RKO (cell line): ENCODE results near the gene ENO2.
"Not testable (repeated sequence)": the region's sequence is repeated elsewhere in the genome, so short reads cannot be mapped to it uniquely, and the experiment has no call there.

Experiments used
- DNase-seq: peaks from one replicate; pipeline ENCODE4 v3.0.0-alpha.2; 2016; ENCODE audit warnings: low spot score

ENO2 gene

DNA sequence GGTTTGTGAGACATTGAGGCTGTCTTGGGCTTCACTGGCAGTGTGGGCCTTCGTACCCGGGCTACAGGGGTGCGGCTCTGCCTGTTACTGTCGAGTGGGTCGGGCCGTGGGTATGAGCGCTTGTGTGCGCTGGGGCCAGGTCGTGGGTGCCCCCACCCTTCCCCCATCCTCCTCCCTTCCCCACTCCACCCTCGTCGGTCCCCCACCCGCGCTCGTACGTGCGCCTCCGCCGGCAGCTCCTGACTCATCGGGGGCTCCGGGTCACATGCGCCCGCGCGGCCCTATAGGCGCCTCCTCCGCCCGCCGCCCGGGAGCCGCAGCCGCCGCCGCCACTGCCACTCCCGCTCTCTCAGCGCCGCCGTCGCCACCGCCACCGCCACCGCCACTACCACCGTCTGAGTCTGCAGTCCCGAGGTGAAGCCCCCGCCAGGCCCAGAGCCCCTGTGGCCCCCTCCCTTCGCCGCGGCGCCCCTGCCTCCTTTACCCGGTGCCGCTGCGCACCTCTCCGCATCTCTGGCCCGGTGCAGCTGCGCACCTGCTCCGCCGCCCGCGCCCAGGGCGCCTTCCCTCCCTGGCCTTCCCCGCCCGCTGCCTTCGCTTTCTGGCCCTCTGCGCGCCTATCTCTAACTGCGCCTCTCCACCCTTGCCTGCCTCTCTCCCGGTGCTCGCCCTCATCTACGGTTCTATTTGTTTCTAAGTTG lies at the start of gene ENO2:
Gene ENO2, plus strand, starts transcription at position 335 of the 701 bp plus-strand sequence. CDS start 1,253 bp downstream, outside the sequence.
- peak; percentile 80 for DNase-seq

DNA sequence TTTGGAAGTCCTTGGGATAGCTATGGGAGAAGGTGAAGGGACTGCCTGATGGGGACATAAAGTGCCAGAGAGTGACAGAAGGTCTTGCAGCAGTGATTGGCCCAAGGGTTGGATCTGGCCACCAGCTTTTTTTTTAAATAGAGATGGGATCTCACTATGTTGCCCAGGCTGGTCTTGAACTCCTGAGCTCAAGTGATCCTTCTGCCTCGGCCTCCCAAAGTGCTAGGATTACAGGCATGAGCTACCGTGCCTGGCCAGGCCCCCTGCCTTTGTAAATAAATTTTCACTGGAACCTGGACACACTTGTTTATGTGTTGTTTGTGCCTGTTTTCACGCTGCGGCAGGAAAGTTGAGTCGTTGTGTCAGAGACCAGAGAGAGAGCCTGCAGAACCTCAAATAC lies 49.1 kb upstream of the ENO2 start:
- not testable (repeated sequence) for DNase-seq

- no peak for DNase-seq
These were observed 48.0 kb upstream of the ENO2 start for GRCh38 chr12:6866163-6866919.

DNA sequence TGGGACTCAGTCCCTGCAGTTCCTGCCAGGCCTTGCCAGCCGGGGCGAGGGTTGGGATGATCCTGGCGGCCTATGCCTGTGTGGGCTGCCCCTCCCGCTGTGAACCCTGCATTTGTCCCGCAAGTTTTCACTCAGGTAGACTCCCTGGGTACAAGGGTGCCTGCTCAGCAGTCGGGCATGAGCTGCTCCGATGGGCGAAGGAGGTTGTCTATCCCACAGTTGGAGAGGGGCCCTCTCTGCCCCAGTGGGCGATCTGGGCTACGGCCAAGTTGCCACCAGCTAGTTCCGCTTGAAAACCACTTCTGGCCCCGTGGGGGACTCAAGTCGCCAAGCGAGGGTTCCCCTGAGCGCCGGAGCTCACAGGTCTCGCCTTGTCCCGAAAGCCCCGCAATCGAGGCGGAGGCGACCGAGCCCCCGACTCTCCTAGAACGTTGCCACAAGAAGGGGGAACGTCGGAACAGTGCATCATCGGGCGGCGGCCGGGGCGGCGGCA lies 47.4 kb upstream of the ENO2 start:
- no peak for DNase-seq

GRCh38 chr12:6867413-6868210 lies 46.8 kb upstream of the ENO2 start, which contains the start of gene TPI1:
Gene TPI1, plus strand, starts transcription at chr12:6867531. Its CDS starts 36 bp downstream, at chr12:6867567.
- DNase-seq: peak; percentile 85

GRCh38 chr12:6868211-6869048 lies 46.0 kb upstream of the ENO2 start:
- DNase-seq: peak; percentile 72

DNA sequence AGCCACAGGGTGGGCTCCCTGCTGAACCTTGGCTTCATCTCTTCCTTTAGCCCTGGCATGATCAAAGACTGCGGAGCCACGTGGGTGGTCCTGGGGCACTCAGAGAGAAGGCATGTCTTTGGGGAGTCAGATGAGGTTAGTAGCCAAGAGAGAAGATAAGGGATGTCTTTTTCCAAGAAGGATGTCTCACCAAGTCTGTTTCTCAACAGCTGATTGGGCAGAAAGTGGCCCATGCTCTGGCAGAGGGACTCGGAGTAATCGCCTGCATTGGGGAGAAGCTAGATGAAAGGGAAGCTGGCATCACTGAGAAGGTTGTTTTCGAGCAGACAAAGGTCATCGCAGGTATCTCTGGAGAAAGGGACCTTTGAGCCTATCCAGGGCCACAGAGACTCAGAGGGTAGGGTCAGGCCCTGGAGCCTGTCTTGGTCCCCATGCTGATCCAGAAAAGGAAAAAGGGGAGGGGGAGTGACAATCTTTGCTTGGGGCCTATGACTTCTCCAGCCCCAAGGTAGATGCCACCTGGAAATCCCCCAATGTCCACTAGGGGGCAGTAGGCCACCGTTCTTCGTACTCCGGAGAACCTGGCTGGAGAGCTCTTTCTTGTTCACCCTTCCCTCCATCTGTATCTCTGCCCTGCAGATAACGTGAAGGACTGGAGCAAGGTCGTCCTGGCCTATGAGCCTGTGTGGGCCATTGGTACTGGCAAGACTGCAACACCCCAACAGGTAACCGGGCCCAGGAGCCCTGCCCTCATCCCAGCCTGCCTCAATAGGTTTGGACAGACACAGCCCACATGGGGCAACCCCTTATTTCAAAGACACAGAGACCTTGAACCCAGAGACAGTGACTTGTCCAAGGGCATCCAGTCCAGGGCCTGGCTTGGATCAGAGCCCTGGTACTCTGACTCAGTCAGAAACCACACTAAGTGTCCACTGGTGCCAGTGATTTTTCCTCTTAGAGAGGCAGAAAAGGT lies 45.0 kb upstream of the ENO2 start:
- peak; percentile 65 for DNase-seq

DNA sequence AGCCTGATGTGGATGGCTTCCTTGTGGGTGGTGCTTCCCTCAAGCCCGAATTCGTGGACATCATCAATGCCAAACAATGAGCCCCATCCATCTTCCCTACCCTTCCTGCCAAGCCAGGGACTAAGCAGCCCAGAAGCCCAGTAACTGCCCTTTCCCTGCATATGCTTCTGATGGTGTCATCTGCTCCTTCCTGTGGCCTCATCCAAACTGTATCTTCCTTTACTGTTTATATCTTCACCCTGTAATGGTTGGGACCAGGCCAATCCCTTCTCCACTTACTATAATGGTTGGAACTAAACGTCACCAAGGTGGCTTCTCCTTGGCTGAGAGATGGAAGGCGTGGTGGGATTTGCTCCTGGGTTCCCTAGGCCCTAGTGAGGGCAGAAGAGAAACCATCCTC lies 44.1 kb upstream of the ENO2 start:
- not testable (repeated sequence) for DNase-seq

GRCh38 chr12:6871052-6871957 lies 43.1 kb upstream of the ENO2 start:
- peak; percentile 66 for DNase-seq

DNA sequence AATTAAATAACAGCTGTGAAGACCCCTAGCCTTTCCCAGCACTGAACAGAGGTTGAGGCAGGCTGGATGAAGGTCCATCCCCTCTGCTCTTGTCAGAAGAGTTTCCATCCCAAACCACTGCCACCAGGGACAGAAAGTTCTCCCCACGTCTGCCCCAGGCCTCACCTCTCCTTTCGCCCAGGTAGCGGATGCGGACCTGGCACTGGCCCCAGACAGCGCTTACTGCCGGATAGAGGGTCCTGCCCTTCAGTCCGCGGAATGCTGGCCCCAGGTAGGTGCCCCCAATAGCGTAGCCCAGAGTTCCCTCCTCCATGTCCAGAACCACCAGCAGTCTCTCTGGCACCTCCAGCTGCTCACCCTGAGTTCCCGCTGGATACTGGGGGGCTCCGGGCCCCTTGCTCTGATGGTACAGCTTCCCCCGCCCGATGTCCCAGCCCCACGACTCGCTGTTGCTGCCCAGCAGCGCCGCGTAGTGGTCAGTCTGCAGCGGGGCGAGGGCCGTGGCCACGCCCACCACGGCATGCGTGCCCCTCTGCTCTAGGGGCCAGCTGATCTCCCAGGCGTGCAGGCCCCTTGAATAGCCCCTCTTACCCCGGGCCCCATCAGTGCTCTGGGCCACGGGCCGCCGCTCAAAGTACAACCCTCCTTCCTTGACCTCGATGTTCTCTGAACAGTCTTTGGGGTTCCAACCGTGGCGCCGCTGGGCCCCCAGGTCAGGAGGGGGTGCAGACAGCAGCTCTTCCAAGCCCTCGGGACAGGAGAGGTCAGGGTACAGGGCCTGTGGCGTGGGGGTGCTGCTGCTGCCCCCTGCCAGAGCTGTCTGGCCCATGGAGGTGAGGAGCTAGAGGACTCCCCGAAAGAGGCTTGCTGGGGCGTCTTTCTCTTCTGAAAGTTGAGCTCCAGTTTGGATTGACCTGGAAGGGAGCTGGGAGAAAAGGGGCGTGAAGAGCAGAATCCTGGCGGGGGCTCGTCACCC lies 42.0 kb upstream of the ENO2 start:
- DNase-seq: peak; percentile 83

DNA sequence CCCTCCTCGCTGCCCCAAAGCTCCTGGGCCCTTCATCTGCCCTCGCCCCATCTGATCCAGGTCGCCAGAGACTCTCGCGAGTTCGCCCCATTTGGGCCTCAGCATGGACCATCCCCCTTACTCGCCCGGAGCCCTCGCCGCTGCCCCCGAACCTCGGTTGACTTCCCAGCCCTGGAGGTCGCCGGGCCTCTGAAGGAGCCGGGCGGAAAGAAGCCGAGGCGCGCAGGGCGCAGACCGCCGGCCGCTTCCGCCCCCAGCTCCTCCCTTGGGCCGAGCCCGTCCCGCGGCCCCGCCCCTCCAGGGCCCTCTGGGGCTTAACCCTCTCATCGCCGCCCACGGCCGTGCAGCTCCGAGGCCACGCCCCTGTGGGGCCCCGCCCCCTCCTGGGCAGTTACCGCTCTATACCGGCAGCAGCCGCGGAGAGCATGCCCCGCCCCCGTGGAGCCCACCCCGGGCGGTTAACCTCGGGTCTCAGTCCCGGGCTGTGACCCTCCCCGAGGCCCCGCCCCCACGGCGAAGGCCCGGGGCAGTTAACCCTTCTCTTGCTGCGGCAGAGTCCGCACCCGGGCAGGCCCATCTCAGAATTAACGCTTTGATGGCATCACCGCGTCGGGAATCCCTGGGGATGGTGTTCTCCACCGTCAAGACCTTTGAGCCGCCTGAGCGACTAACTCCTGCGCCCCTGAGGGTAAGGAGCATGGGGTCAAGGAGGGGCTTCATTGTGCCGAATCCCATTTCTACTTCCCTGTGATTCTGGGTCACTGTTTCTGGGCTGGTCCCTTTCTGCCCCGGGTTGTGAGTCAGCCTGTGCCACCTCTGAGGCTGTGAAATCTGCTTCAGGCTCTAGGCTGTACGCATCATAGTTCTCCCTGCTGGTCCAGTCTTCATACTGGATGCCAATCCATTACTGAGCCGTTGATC lies 41.0 kb upstream of the ENO2 start, which contains the start of gene SPSB2:
Gene SPSB2, minus strand, starts transcription at position 210 of the 921 bp plus-strand sequence. CDS start 402 bp downstream, outside the sequence.
- peak; percentile 97 for DNase-seq

- not testable (repeated sequence) for DNase-seq
These were observed 40.4 kb upstream of the ENO2 start for GRCh38 chr12:6874015-6874368.

GRCh38 chr12:6879824-6880223 lies 34.6 kb upstream of the ENO2 start:
- not testable (repeated sequence) for DNase-seq

- DNase-seq: no peak
These were observed 31.1 kb upstream of the ENO2 start for GRCh38 chr12:6883252-6883651.

GRCh38 chr12:6883683-6884082 lies 30.7 kb upstream of the ENO2 start:
- DNase-seq: no peak

DNA sequence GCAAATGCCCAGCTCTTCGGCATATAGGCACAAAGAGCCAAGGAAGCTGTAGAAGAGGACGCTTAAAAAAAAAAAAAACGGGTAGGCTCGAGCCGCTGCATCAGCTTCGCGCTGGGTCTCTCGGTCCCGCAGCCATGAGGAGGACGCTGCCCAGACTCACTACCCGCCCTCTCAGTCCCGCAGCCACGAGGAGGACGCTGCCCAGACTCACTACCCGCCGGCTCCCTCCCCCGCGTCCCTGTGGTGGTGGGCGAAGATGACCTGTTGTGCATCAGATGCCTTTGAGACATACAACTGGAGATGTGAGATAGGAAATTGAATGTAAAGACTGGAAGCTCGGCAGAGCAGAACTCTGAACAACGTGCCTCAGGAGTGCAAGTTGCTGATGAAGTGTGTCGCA lies 29.8 kb upstream of the ENO2 start:
- no peak for DNase-seq
